ENCODE measurements around the gene UCP3. TPM values are rescaled to one million over a fixed set of nuclear protein-coding genes. Genes with fewer than 3 reads are reported as not detected.
A peak's percentile ranks its signal among the peaks of the same experiment; 100 is the strongest.

UCP3 gene
- total RNA-seq, 2 experiments from 2014 or later: 2.4 to 3.2 TPM

DNA sequence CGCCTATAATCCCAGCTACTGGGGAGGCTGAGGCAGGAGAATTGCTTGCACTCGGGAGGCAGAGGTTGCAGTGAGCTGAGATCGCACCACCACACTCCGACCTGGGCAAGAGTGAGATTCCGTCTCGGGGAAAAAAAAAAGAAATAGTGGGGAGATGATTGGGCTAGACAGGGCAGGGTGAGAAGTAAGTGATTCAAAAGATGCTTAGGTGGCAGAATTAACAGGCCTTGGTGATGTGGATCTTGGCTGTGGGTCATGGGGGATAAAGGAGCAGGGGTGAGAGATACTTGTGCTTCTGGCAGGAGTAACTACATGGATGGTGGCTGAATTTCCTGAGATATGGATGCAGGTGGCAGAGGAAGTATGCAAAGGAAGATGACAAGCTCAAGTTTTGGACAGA lies 13.1 kb upstream of the UCP3 start:
- peaks cover 18% of the 10 kb centered on the region for H3K4me1 ChIP-seq (ENCODE audit: insufficient read depth, low read length, poor library complexity, severe bottlenecking)
- no peaks in the 10 kb centered on the region for H3K9me2 ChIP-seq (ENCODE audit: insufficient read depth, low read length)
- no peak overlapping the region for H3K27ac ChIP-seq (ENCODE audit: low read depth, low read length, poor library complexity, severe bottlenecking)
- no peaks in the 10 kb centered on the region for H4K20me1 ChIP-seq (ENCODE audit: insufficient read depth, low read length)
- ChIA-PET POLR2A (no interaction called here), CTCF (ENCODE audit: unreplicated experiment) (interaction anchor here (0.6 kb wide), 1 partner anchor 11 kb away, joined by 3 read pairs; no protein-coding TSS in a partner anchor)
- H3K79me2 ChIP-seq (ENCODE audit: insufficient read depth, low read depth, low read length): no peaks in the 10 kb centered on the region
- H3K4me3 ChIP-seq (ENCODE audit: low read depth, low read length, poor library complexity, severe bottlenecking): no peak overlapping the region
- H3K36me3 ChIP-seq (ENCODE audit: insufficient read depth, low read length): peaks cover 7% of the 10 kb centered on the region; the same call in 1 of the 2 replicates
- DNase-seq (ENCODE audit: low spot score): no peak
- no peaks in the 10 kb centered on the region for H3K9me3 ChIP-seq (ENCODE audit: low read length)
- no peak overlapping the region for H2AFZ ChIP-seq (ENCODE audit: low read length)
- TF ChIP-seq EZH2phosphoT487 (IDR thresholded peaks at IDR 0.05; ENCODE audit: borderline replicate concordance, low read depth, low read length): no peak
- TF ChIP-seq, protein P1, sequence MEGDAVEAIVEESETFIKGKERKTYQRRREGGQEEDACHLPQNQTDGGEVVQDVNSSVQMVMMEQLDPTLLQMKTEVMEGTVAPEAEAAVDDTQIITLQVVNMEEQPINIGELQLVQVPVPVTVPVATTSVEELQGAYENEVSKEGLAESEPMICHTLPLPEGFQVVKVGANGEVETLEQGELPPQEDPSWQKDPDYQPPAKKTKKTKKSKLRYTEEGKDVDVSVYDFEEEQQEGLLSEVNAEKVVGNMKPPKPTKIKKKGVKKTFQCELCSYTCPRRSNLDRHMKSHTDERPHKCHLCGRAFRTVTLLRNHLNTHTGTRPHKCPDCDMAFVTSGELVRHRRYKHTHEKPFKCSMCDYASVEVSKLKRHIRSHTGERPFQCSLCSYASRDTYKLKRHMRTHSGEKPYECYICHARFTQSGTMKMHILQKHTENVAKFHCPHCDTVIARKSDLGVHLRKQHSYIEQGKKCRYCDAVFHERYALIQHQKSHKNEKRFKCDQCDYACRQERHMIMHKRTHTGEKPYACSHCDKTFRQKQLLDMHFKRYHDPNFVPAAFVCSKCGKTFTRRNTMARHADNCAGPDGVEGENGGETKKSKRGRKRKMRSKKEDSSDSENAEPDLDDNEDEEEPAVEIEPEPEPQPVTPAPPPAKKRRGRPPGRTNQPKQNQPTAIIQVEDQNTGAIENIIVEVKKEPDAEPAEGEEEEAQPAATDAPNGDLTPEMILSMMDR (conservative IDR thresholded peaks at IDR 0.05; ENCODE audit: low read length): no peak
- intact Hi-C loops (cut with micrococcal nuclease; ENCODE audit: unreplicated experiment): no loop called here
- no peak overlapping the region for H3K4me2 ChIP-seq (ENCODE audit: low read length)
- BruUV-seq (replicated peaks): no TSS peak

DNA sequence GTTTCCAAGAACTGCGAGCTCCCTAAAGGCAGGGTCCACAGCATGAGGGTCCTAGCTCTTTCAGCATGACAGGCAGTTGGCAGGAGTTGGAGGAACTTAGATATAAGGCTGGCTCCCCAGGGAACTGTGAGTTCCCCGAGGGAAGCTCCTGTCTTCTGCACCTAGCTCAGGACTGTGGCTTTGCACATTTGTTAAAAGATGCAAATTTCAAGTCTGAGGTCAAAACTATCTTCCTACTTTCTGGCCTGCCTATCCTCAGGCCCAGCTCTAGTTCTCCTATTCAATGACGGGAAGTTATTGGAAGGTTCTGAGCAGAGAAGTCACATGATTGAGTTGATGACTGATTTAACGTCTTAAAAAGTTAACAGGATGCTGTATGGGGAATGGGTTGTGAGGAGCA lies 11.7 kb upstream of the UCP3 start:
- POLR2A ChIA-PET: interaction anchor here (0.5 to 1.1 kb wide), 2 partner anchors 39 to 176 kb away, joined by 3 to 4 read pairs; no protein-coding TSS in a partner anchor
- Histone ChIP-seq H3K36me3 (ENCODE audit: insufficient read depth, low read length) (0 out of 2 replicates have a peak, but pooled peaks cover under 1% of the 10 kb centered on the region), H3K4me2 (ENCODE audit: low read length) (peak overlapping the region; percentile 36), H4K20me1 (ENCODE audit: insufficient read depth, low read length) (no peaks in the 10 kb centered on the region), H2AFZ (ENCODE audit: low read length) (no peak overlapping the region), H3K27ac (ENCODE audit: low read depth, low read length, poor library complexity, severe bottlenecking) (no peak overlapping the region), H3K79me2 (ENCODE audit: insufficient read depth, low read depth, low read length) (no peaks in the 10 kb centered on the region), H3K9me2 (ENCODE audit: insufficient read depth, low read length) (no peaks in the 10 kb centered on the region), H3K4me3 (ENCODE audit: low read depth, low read length, poor library complexity, severe bottlenecking) (no peak overlapping the region), H3K4me1 (ENCODE audit: insufficient read depth, low read length, poor library complexity, severe bottlenecking) (peaks cover 18% of the 10 kb centered on the region), H3K9me3 (ENCODE audit: low read length) (no peaks in the 10 kb centered on the region)
- no TSS peak for BruUV-seq (replicated peaks)
- CTCF ChIA-PET (ENCODE audit: unreplicated experiment): interaction anchor here (1.0 kb wide), 2 partner anchors 16 to 50 kb away, joined by 3 read pairs; no protein-coding TSS in a partner anchor
- intact Hi-C loops (cut with micrococcal nuclease; ENCODE audit: unreplicated experiment): no loop called here
- peak; percentile 49 for DNase-seq (ENCODE audit: low spot score)
- TF ChIP-seq, protein P1 (conservative IDR thresholded peaks at IDR 0.05; ENCODE audit: low read length): no peak
- no peak for TF ChIP-seq EZH2phosphoT487 (IDR thresholded peaks at IDR 0.05; ENCODE audit: borderline replicate concordance, low read depth, low read length)

DNA sequence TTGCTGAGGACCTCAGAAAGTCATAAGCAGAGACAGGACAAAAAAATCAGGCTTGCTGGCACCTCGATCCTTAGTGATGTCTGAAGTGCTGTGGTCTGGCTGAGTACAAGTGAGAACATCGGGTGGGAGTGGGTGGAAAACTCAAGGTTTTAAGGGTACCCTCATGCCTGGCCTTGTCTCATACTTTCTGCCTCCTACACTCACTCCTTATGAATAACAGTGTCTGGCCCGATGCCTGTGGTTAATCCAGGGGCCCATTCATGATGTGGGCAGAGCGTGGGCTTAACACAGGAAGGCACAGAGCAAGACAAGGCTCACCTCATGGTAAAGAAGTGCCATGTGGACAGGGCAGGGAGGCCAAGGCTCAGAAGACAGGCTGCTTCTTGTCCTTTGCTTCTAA lies 11.0 kb upstream of the UCP3 start:
- ChIA-PET POLR2A (interaction anchor here (0.5 to 1.1 kb wide), 2 partner anchors 39 to 176 kb away, joined by 3 to 4 read pairs; no protein-coding TSS in a partner anchor), CTCF (ENCODE audit: unreplicated experiment) (no interaction called here)
- TF ChIP-seq, protein P1 (conservative IDR thresholded peaks at IDR 0.05; ENCODE audit: low read length): no peak
- TF ChIP-seq EZH2phosphoT487 (IDR thresholded peaks at IDR 0.05; ENCODE audit: borderline replicate concordance, low read depth, low read length): no peak
- no peak for DNase-seq (ENCODE audit: low spot score)
- H3K9me3 ChIP-seq (ENCODE audit: low read length): no peaks in the 10 kb centered on the region
- no peaks in the 10 kb centered on the region for H3K79me2 ChIP-seq (ENCODE audit: insufficient read depth, low read depth, low read length)
- H4K20me1 ChIP-seq (ENCODE audit: insufficient read depth, low read length): no peaks in the 10 kb centered on the region
- peaks cover 21% of the 10 kb centered on the region for H3K4me1 ChIP-seq (ENCODE audit: insufficient read depth, low read length, poor library complexity, severe bottlenecking)
- intact Hi-C loops (cut with micrococcal nuclease; ENCODE audit: unreplicated experiment): no loop called here
- no peak overlapping the region for H3K4me3 ChIP-seq (ENCODE audit: low read depth, low read length, poor library complexity, severe bottlenecking)
- H2AFZ ChIP-seq (ENCODE audit: low read length): no peak overlapping the region
- no peak overlapping the region for H3K27ac ChIP-seq (ENCODE audit: low read depth, low read length, poor library complexity, severe bottlenecking)
- no peaks in the 10 kb centered on the region for H3K36me3 ChIP-seq (ENCODE audit: insufficient read depth, low read length)
- H3K4me2 ChIP-seq (ENCODE audit: low read length): no peak overlapping the region; the same call in 1 of the 2 replicates
- BruUV-seq (replicated peaks): no TSS peak
- no peaks in the 10 kb centered on the region for H3K9me2 ChIP-seq (ENCODE audit: insufficient read depth, low read length)
